ENCODE results near the gene NUDT1. TPM values are rescaled to one million over a fixed set of nuclear protein-coding genes. Genes with fewer than 3 reads are reported as not detected.

Gene NUDT1
- total and polyA plus RNA-seq, 4 experiments from 2014 or later = 20.9 to 59.2 (median 31.5) TPM

GRCh38 chr7:2232766-2233520 lies 9.1 kb upstream of the NUDT1 start, which contains the start of gene MAD1L1:
TSS of gene MAD1L1 (minus strand) at chr7:2232945. CDS start at chr7:2230133, 2,812 bp downstream.
- peaks cover 6 to 37% of the 10 kb centered on the region in 2 donors for H3K36me3 Mint-ChIP-seq
- peaks cover 13 to 45% (median 32%) of the 10 kb centered on the region in 4 donors for H3K4me1 Mint-ChIP-seq
- H3K4me3 ChIP-seq (ENCODE audit: low read length in 2 of 2) = peak within 1 kb of the TSS; percentile 95 to 98
- H3K27ac Mint-ChIP-seq = peak within 1 kb of the TSS; percentile 76 to 97 (median 90)
- H3K4me3 Mint-ChIP-seq = peak within 1 kb of the TSS; percentile 87 to 99 (median 94)
- no peaks in the 10 kb centered on the region for H3K9me3 Mint-ChIP-seq
- intact Hi-C loops (cut with micrococcal nuclease) = loop anchor here (1.0 to 5.0 kb wide), 3 partner anchors 9 to 291 kb away; partner anchors contain the start of genes EIF3B, MRM2 and NUDT1
- H3K4me1 ChIP-seq (ENCODE audit: insufficient read depth, low read length) = peaks cover 32% of the 10 kb centered on the region
- H3K27me3 Mint-ChIP-seq = no peaks in the 10 kb centered on the region
- no peaks in the 10 kb centered on the region for H3K27me3 ChIP-seq (ENCODE audit: insufficient read depth, low read length)
- H3K36me3 ChIP-seq (ENCODE audit: insufficient read depth, low read length) = peaks cover 8% of the 10 kb centered on the region
- POLR2A ChIA-PET (ENCODE audit: partially characterized antibody) = interaction anchor here (1.2 to 2.7 kb wide), 2 partner anchors 9 to 121 kb away, joined by 3 to 16 read pairs; partner anchors contain the start of genes MRM2 and NUDT1
- DNase-seq = peak; percentile 86 to 88 (median 88)
- peak within 1 kb of the TSS; percentile 70 for H3K27ac ChIP-seq (ENCODE audit: low read depth, low read length)
- CTCF ChIA-PET (ENCODE audit: partially characterized antibody) = no interaction called here
- H3K9me3 ChIP-seq (ENCODE audit: control insufficient read depth in 1 of 2, low read length in 2 of 2) = no peaks in the 10 kb centered on the region

DNA sequence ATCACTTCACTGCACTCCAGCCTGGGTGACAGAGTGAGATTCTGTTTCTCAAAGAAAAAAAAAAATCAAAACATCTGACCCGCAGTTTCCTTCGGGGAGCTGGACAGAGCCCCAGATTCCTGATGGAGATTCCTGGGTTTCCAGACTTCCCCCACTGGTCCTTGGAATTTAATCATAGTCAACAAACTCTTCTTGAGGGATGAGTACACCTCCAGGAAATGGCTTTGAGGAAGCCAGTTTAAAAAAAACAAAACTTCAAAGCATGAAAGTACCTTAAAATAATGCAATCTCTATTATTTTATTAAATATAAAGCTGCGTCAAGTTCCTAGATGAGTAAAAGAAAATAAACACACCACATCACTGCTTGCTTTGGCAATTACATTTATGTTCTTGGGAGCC lies 8.1 kb upstream of the NUDT1 start:
- Mint-ChIP-seq H3K4me1 (peaks cover 13 to 41% (median 31%) of the 10 kb centered on the region in 4 donors), H3K27ac (peak overlapping the region in 2 of 7 donors; percentile 27 to 29), H3K27me3 (no peaks in the 10 kb centered on the region), H3K9me3 (no peaks in the 10 kb centered on the region), H3K36me3 (peaks cover 6 to 45% of the 10 kb centered on the region in 2 donors), H3K4me3 (peak overlapping the region; percentile 26 to 78 (median 71))
- Histone ChIP-seq H3K36me3 (ENCODE audit: insufficient read depth, low read length) (peaks cover 12% of the 10 kb centered on the region), H3K27me3 (ENCODE audit: insufficient read depth, low read length) (no peaks in the 10 kb centered on the region), H3K27ac (ENCODE audit: low read depth, low read length) (no peak overlapping the region), H3K4me1 (ENCODE audit: insufficient read depth, low read length) (peaks cover 32% of the 10 kb centered on the region), H3K9me3 (ENCODE audit: control insufficient read depth in 1 of 2, low read length in 2 of 2) (no peaks in the 10 kb centered on the region), H3K4me3 (ENCODE audit: low read length in 2 of 2) (no peak overlapping the region)
- DNase-seq = no peak
- CTCF ChIA-PET (ENCODE audit: partially characterized antibody) = no interaction called here
- POLR2A ChIA-PET (ENCODE audit: partially characterized antibody) = interaction anchor here (2.7 kb wide), 1 partner anchor 8 kb away, joined by 16 read pairs; the partner anchor contains the start of genes MRM2 and NUDT1
- intact Hi-C loops (cut with micrococcal nuclease) = loop anchor here (5.0 kb wide), 1 partner anchor 292 kb away; no protein-coding TSS in a partner anchor

DNA sequence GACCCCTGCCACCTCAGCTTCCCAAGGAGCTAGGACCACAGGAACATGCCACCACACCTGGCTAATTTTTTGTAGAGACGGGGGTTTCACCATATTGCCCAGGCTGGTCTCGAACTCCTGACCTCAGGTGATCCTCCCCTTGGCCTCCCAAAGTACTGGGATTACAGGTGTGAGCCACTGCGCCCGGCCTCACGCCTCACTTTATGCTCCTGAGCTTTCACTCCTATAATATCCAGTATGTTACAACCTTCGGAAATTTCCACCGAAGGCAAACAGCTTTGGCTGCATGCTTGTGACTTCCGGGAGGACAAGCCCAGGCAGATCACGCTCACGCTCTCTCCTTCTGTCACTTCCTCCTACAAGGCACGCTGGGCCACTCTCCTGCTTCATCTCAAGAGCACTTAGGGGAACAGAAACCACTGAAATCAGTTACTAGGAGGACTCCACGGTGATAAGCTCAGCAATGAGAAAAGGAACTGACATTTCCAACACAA lies 4.9 kb upstream of the NUDT1 start:
- Mint-ChIP-seq H3K36me3 (peaks cover 4 to 43% of the 10 kb centered on the region in 2 donors), H3K4me3 (no peak overlapping the region), H3K9me3 (peaks cover 0 to 2% (median 0%) of the 10 kb centered on the region in 8 donors), H3K27me3 (no peaks in the 10 kb centered on the region), H3K27ac (peak overlapping the region in 2 of 7 donors; percentile 23 to 42), H3K4me1 (peaks cover 2 to 27% (median 15%) of the 10 kb centered on the region in 4 donors)
- peaks cover 18% of the 10 kb centered on the region for H3K4me1 ChIP-seq (ENCODE audit: insufficient read depth, low read length)
- POLR2A ChIA-PET (ENCODE audit: partially characterized antibody) = no interaction called here
- H3K9me3 ChIP-seq (ENCODE audit: control insufficient read depth in 1 of 2, low read length in 2 of 2) = no peaks in the 10 kb centered on the region
- CTCF ChIA-PET (ENCODE audit: partially characterized antibody) = no interaction called here
- peaks cover 12% of the 10 kb centered on the region for H3K36me3 ChIP-seq (ENCODE audit: insufficient read depth, low read length)
- intact Hi-C loops (cut with micrococcal nuclease) = no loop called here
- no peaks in the 10 kb centered on the region for H3K27me3 ChIP-seq (ENCODE audit: insufficient read depth, low read length)
- H3K4me3 ChIP-seq (ENCODE audit: low read length in 2 of 2) = no peak overlapping the region
- H3K27ac ChIP-seq (ENCODE audit: low read depth, low read length) = no peak overlapping the region
- DNase-seq = no peak

DNA sequence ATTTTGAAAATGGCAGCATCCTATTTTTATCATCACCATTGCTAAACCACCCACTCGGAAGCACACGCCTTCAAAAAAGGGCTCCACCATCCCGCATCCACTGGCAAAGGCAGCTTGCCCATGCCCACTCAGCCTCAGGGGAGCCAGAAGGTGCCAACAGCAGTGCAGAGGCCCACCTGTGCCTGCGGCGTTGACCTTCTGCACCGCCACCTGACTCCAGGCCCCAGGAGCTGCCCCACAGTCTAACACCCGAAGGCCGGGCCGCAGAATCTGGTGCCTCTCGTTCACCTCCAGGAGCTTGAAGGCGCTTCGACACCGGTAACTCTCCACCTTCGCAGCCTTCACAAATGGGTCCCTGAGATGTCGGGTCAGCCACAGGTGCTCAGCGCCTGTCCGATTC lies 2.8 kb upstream of the NUDT1 start:
- Histone ChIP-seq H3K9me3 (ENCODE audit: control insufficient read depth in 1 of 2, low read length in 2 of 2) (no peaks in the 10 kb centered on the region), H3K27ac (ENCODE audit: low read depth, low read length) (no peak overlapping the region), H3K4me3 (ENCODE audit: low read length in 2 of 2) (no peak overlapping the region), H3K36me3 (ENCODE audit: insufficient read depth, low read length) (peaks cover 12% of the 10 kb centered on the region), H3K27me3 (ENCODE audit: insufficient read depth, low read length) (no peaks in the 10 kb centered on the region), H3K4me1 (ENCODE audit: insufficient read depth, low read length) (peaks cover 17% of the 10 kb centered on the region)
- ChIA-PET CTCF (ENCODE audit: partially characterized antibody) (interaction anchor here (1.4 kb wide), 1 partner anchor 9 kb away, joined by 4 read pairs; no protein-coding TSS in a partner anchor), POLR2A (ENCODE audit: partially characterized antibody) (no interaction called here)
- Mint-ChIP-seq H3K4me1 (peaks cover 6 to 27% (median 12%) of the 10 kb centered on the region in 4 donors), H3K9me3 (peaks cover 0 to 2% (median 0%) of the 10 kb centered on the region in 8 donors), H3K4me3 (peak overlapping the region in 4 of 8 donors; percentile 21 to 65 (median 40)), H3K36me3 (peaks cover 4 to 39% of the 10 kb centered on the region in 2 donors), H3K27ac (no peak overlapping the region), H3K27me3 (no peaks in the 10 kb centered on the region)
- DNase-seq = no peak
- intact Hi-C loops (cut with micrococcal nuclease) = no loop called here

- Histone ChIP-seq H3K9me3 (ENCODE audit: control insufficient read depth in 1 of 2, low read length in 2 of 2) (no peaks in the 10 kb centered on the region), H3K4me1 (ENCODE audit: insufficient read depth, low read length) (peaks cover 17% of the 10 kb centered on the region), H3K27ac (ENCODE audit: low read depth, low read length) (peak overlapping the region; percentile 72), H3K36me3 (ENCODE audit: insufficient read depth, low read length) (peaks cover 9% of the 10 kb centered on the region), H3K27me3 (ENCODE audit: insufficient read depth, low read length) (no peaks in the 10 kb centered on the region), H3K4me3 (ENCODE audit: low read length in 2 of 2) (peak overlapping the region in 1 of 2 donors; percentile 82)
- H3K9me3 Mint-ChIP-seq = peaks cover 0 to 2% (median 0%) of the 10 kb centered on the region in 8 donors
- peak overlapping the region; percentile 77 to 96 (median 94) for H3K27ac Mint-ChIP-seq
- peaks cover 0 to 23% of the 10 kb centered on the region in 2 donors for H3K36me3 Mint-ChIP-seq
- CTCF ChIA-PET (ENCODE audit: partially characterized antibody) = interaction anchor here (0.8 to 1.1 kb wide), 2 partner anchors 8 to 227 kb away, joined by 3 read pairs; no protein-coding TSS in a partner anchor
- H3K4me1 Mint-ChIP-seq = peaks cover 4 to 29% (median 17%) of the 10 kb centered on the region in 4 donors
- peak overlapping the region; percentile 92 to 96 (median 93) for H3K4me3 Mint-ChIP-seq
- peak in 3 of 5 donors; percentile 8 to 46 (median 28) for DNase-seq
- POLR2A ChIA-PET (ENCODE audit: partially characterized antibody) = interaction anchor here (1.2 to 2.2 kb wide), 4 partner anchors 10 to 710 kb away, joined by 3 to 16 read pairs (median 4); partner anchors contain the start of genes MAD1L1 and SNX8
- no peaks in the 10 kb centered on the region for H3K27me3 Mint-ChIP-seq
- intact Hi-C loops (cut with micrococcal nuclease) = loop anchor here (1.0 to 5.0 kb wide), 3 partner anchors 10 to 160 kb away; partner anchors contain the start of genes CHST12, MAD1L1 and SNX8
Observed at GRCh38 chr7:2242541-2243429, 759 bp downstream of the NUDT1 start.

DNA sequence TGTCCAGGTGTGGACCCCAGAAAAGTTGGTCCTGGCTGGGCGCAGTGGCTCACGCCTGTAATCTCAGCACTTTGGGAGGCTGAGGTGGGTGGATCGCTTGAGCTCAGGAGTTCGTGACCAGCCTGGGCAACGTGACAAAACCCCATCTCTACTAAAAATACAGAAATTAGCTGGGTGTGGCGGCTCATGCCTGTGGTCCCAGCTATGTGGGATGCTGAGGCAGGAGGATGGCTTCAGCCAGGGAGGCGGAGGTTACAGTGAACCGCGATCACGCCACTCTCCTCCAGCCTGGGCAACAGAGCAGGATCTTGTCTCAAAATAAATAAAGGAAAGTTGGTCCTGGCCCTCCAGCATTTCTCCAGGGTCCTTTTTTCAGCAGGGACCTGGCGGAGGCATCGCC lies 1.4 kb downstream of the NUDT1 start:
- Mint-ChIP-seq H3K4me1 (peaks cover 6 to 34% (median 20%) of the 10 kb centered on the region in 4 donors), H3K4me3 (peak overlapping the region in 5 of 8 donors; percentile 39 to 96 (median 93)), H3K27ac (peak overlapping the region in 1 of 7 donors; percentile 37)

More for the DNA sequence above, 1.4 kb downstream of the NUDT1 start:
- no peak for DNase-seq
- no peaks in the 10 kb centered on the region for H3K27me3 ChIP-seq (ENCODE audit: insufficient read depth, low read length)
- peaks cover 0 to 18% of the 10 kb centered on the region in 2 donors for H3K36me3 Mint-ChIP-seq
- peaks cover 17% of the 10 kb centered on the region for H3K4me1 ChIP-seq (ENCODE audit: insufficient read depth, low read length)
- CTCF ChIA-PET (ENCODE audit: partially characterized antibody) = no interaction called here
- no peaks in the 10 kb centered on the region for H3K9me3 ChIP-seq (ENCODE audit: control insufficient read depth in 1 of 2, low read length in 2 of 2)
- no peak overlapping the region for H3K4me3 ChIP-seq (ENCODE audit: low read length in 2 of 2)
- peaks cover 3% of the 10 kb centered on the region for H3K36me3 ChIP-seq (ENCODE audit: insufficient read depth, low read length)
- intact Hi-C loops (cut with micrococcal nuclease) = loop anchor here (5.0 kb wide), 1 partner anchor 159 kb away; the partner anchor contains the start of gene CHST12
- H3K27ac ChIP-seq (ENCODE audit: low read depth, low read length) = no peak overlapping the region
- POLR2A ChIA-PET (ENCODE audit: partially characterized antibody) = no interaction called here
- H3K27me3 Mint-ChIP-seq = no peaks in the 10 kb centered on the region
- H3K9me3 Mint-ChIP-seq = peaks cover 0 to 2% (median 0%) of the 10 kb centered on the region in 8 donors

Measured in CD4-positive, alpha-beta memory T cell (primary cell).